HepG2 (cell line): ENCODE results near the gene MIF. TPM values are rescaled to one million over a fixed set of nuclear protein-coding genes. Genes with fewer than 3 reads are reported as not detected.

Experiments
- ATAC-seq: fragments of 200-7000 bp; cut with Tn5 transposase; 3 replicates; pipeline ENCODE4 v1.9.1; 2020; ENCODE audit warnings: mild to moderate bottlenecking, moderate library complexity
- BruUV-seq: library from RNA; stranded (reverse); fragments of 400-500 nt; replicated peaks from 2 replicates; lab custom pipeline; 2021; lab: Mats Ljungman, UMichigan
- CTCF ChIA-PET: fragments of 300-600 bp; formaldehyde crosslinking; extraction: SDS; loops from one replicate; lab custom pipeline; 2021; ENCODE audit warnings: low total read pairs, inconsistent platforms, low intra/inter-chr PET ratio; lab: Yijun Ruan, JAX
- POLR2A ChIA-PET: fragments of 350-600 bp; sonication (Branson Sonifier 250); formaldehyde crosslinking; loops from one replicate; lab custom pipeline; 2020; ENCODE audit warnings: antibody characterized with exemption, inconsistent platforms; lab: Yijun Ruan, JAX
- DNase-seq: peaks from one replicate; pipeline ENCODE4 v3.0.0-alpha.2; 2015; ENCODE audit warnings: low spot score
- FAIRE-seq: peaks from 3 replicates; lab custom pipeline; 2011; peaks lifted over from hg19 to GRCh38; lab: Jason Lieb, UNC
- H2AFZ ChIP-seq: one replicate; pipeline ENCODE4 v1.6.1; 2011; ENCODE audit warnings: low read length, inconsistent platforms
- H3K27ac ChIP-seq: fragments of 300-600 bp; 3 replicates; pipeline ENCODE4 v1.8.0; 2011; ENCODE audit warnings: mixed run types, mild to moderate bottlenecking, mixed read lengths, low read length, inconsistent platforms; ENCODE audit not compliant: insufficient read depth; ENCODE audit errors: extremely low read length
- H3K27me3 ChIP-seq, 2 experiments: fragments of 200-600 bp in 1 of 2; 2 replicates in 1 of 2; 3 replicates in 1 of 2; pipeline versions ENCODE4 v1.6.0 to v1.8.0; 2011; ENCODE audit warnings: low read length in 2 of 2, mild to moderate bottlenecking in 2 of 2, moderate library complexity in 2 of 2, inconsistent platforms in 1 of 2; ENCODE audit not compliant: insufficient read depth in 2 of 2, control insufficient read depth in 1 of 2
- H3K36me3 ChIP-seq, 2 experiments: fragments of 200-600 bp in 1 of 2; replicated peaks in 1 of 2; 2 replicates in 1 of 2; 3 replicates in 1 of 2; pipeline versions ENCODE4 v1.5.1 to v1.8.0; 2011; ENCODE audit warnings: low read length in 2 of 2, inconsistent platforms in 1 of 2; ENCODE audit not compliant: insufficient read depth in 2 of 2, control insufficient read depth in 1 of 2
- H3K4me1 ChIP-seq: 2 replicates; pipeline ENCODE4 v1.5.1; 2012; ENCODE audit warnings: low read length, inconsistent platforms; ENCODE audit not compliant: insufficient read depth
- H3K4me2 ChIP-seq: 2 replicates; pipeline ENCODE4 v1.6.0; 2011; ENCODE audit warnings: low read depth, low read length, inconsistent platforms
- H3K4me3 ChIP-seq, 3 experiments: fragments of 200-600 bp in 1 of 3; sonication (generic), shearing (Covaris generic) in 1 of 3; replicated peaks in 1 of 3; 2 replicates each; pipeline ENCODE4 v1.5.1; 2011 to 2016; ENCODE audit warnings: low read length in 3 of 3, inconsistent platforms in 2 of 3, low read depth in 2 of 3, mild to moderate bottlenecking in 2 of 3, control low read depth in 1 of 3, mixed read lengths in 1 of 3; ENCODE audit not compliant: insufficient read depth in 1 of 3
- H3K79me2 ChIP-seq: one replicate; pipeline ENCODE4 v1.6.1; 2011; ENCODE audit warnings: low read length, inconsistent platforms; ENCODE audit not compliant: insufficient read depth
- H3K9ac ChIP-seq: 2 replicates; pipeline ENCODE4 v1.6.0; 2011; ENCODE audit warnings: mild to moderate bottlenecking, low read depth, low read length, inconsistent platforms; ENCODE audit not compliant: insufficient read depth
- H3K9me3 ChIP-seq: 2 replicates; pipeline ENCODE4 v1.5.1; 2012; ENCODE audit warnings: mild to moderate bottlenecking, low read length
- H4K20me1 ChIP-seq: 2 replicates; pipeline ENCODE4 v1.6.0; 2011; ENCODE audit warnings: inconsistent platforms, mild to moderate bottlenecking, low read length, moderate library complexity; ENCODE audit not compliant: insufficient read depth
- CHCHD3 ChIP-seq: sonication (generic); formaldehyde crosslinking; IDR thresholded peaks from 2 replicates; pipeline ENCODE4 v1.8.0; 2022; ENCODE audit warnings: mild to moderate bottlenecking, missing genetic modification reagents, moderate library complexity
- KLF13 ChIP-seq: sonication (generic); formaldehyde crosslinking; IDR thresholded peaks from 2 replicates; pipeline ENCODE4 v1.4.0; 2020; ENCODE audit warnings: mild to moderate bottlenecking, missing genetic modification reagents
- MXI1 ChIP-seq: IDR thresholded peaks from 3 replicates; pipeline ENCODE4 v1.6.1; 2012; ENCODE audit warnings: low read depth, low read length, inconsistent platforms, borderline replicate concordance
- NFE2 ChIP-seq: sonication (generic); formaldehyde crosslinking; IDR thresholded peaks from 2 replicates; pipeline ENCODE4 v1.4.0; 2020; ENCODE audit warnings: missing genetic modification reagents
- NFKB2 ChIP-seq: sonication (generic); formaldehyde crosslinking; IDR thresholded peaks from 2 replicates; pipeline ENCODE4 v1.4.0; 2020; ENCODE audit warnings: missing genetic modification reagents, borderline replicate concordance
- NR1H2 ChIP-seq: sonication (generic); formaldehyde crosslinking; IDR thresholded peaks from 2 replicates; pipeline ENCODE4 v1.8.1; 2022; ENCODE audit warnings: low read depth, missing genetic modification reagents, borderline replicate concordance
- RFXAP ChIP-seq: sonication (generic); formaldehyde crosslinking; IDR thresholded peaks from 2 replicates; pipeline ENCODE4 v1.4.0; 2020; ENCODE audit warnings: missing genetic modification reagents, borderline replicate concordance
- ZMYM2 ChIP-seq: sonication (generic); formaldehyde crosslinking; IDR thresholded peaks from 2 replicates; pipeline ENCODE4 v1.8.0; 2022; ENCODE audit warnings: mild to moderate bottlenecking, missing genetic modification reagents
- ZNF256 ChIP-seq: sonication (generic); formaldehyde crosslinking; conservative IDR thresholded peaks from 2 replicates; pipeline ENCODE4 v1.4.0; 2020; ENCODE audit warnings: missing genetic modification reagents
- ZNF496 ChIP-seq: sonication (generic); formaldehyde crosslinking; IDR thresholded peaks from 2 replicates; pipeline ENCODE4 v1.8.1; 2023; ENCODE audit warnings: mild to moderate bottlenecking, moderate library complexity, missing genetic modification reagents; ENCODE audit not compliant: insufficient replicate concordance
- ZNF724P ChIP-seq: sonication (generic); formaldehyde crosslinking; IDR thresholded peaks from 2 replicates; pipeline ENCODE4 v1.8.0; 2022; ENCODE audit warnings: missing genetic modification reagents, borderline replicate concordance
- ZSCAN12 ChIP-seq: sonication (generic); formaldehyde crosslinking; IDR thresholded peaks from 2 replicates; pipeline ENCODE4 v1.9.0; 2021; ENCODE audit warnings: mild to moderate bottlenecking, missing genetic modification reagents
- ZSCAN25 ChIP-seq: sonication (generic); formaldehyde crosslinking; IDR thresholded peaks from 2 replicates; pipeline ENCODE4 v1.8.0; 2022; ENCODE audit warnings: mild to moderate bottlenecking, missing genetic modification reagents
- WGBS: methylation state at CpG from one replicate; pipeline ENCODE4 v1.1.6; 2017; ENCODE audit warnings: low lambda C conversion rate; 5-methylcytosine and 5-hydroxymethylcytosine counted together
- in situ Hi-C: cut with HindIII; loops from 2 replicates; pipeline ENCODE4 v1.10.0; 2017; ENCODE audit warnings: low pct_unique_long_range_greater_than_20kb; ENCODE audit not compliant: extremely low pct_ligation_motif_present
- intact Hi-C: fragments of 100-400 bp; cut with micrococcal nuclease; formaldehyde crosslinking; loops from one replicate; pipeline ENCODE4 v1.10.0; 2022; ENCODE audit not compliant: unreplicated experiment
- polyA plus RNA-seq, 8 experiments: library from polyadenylated mRNA; depleted of rRNA in 3 of 8; stranded (reverse) in 7 of 8; unstranded in 1 of 8; fragments of >200 nt; fragmentation: Illumina TruSeq in 4 of 8; extraction: Trizol in 4 of 8; gene quantifications; 2 replicates each; pipeline versions ENCODE4 v1.2.1 to v1.2.3, GENCODE V29; 2011 to 2016; ENCODE audit warnings: low read depth in 4 of 8, missing spikeins in 1 of 8, mixed read lengths in 1 of 8; ENCODE audit not compliant: insufficient read depth in 1 of 8
- total RNA-seq, 5 experiments: library from RNA; depleted of rRNA; stranded (reverse); fragments of >200 nt; fragmentation: Illumina TruSeq; extraction: Trizol; gene quantifications; 2 replicates each; pipeline ENCODE4 v1.2.3, GENCODE V29; 2016; ENCODE audit warnings: low read depth in 1 of 5
- TF ChIP-seq, protein P1 (sequence below): sonication (generic); formaldehyde crosslinking; IDR thresholded peaks from 2 replicates; pipeline ENCODE4 v1.4.0; 2020; ENCODE audit warnings: mild to moderate bottlenecking, missing genetic modification reagents
- TF ChIP-seq, protein P2 (sequence below): sonication (generic); formaldehyde crosslinking; IDR thresholded peaks from 2 replicates; pipeline ENCODE4 v1.4.0; 2020; ENCODE audit warnings: missing genetic modification reagents
- TF ChIP-seq, protein P3 (sequence below): sonication (generic); formaldehyde crosslinking; IDR thresholded peaks from 2 replicates; pipeline ENCODE4 v1.5.0; 2020; ENCODE audit warnings: mild to moderate bottlenecking, missing genetic modification reagents, borderline replicate concordance
- TF ChIP-seq, protein P4 (sequence below): sonication (generic); formaldehyde crosslinking; IDR thresholded peaks from 2 replicates; pipeline ENCODE4 v1.8.0; 2023; ENCODE audit warnings: mild to moderate bottlenecking, missing genetic modification reagents

MIF gene
- total and polyA plus RNA-seq, 2 of the 13 experiments (the other 11 are each of a cell fraction or from before 2014, with no cell fraction given) = 634 to 675 TPM

DNA sequence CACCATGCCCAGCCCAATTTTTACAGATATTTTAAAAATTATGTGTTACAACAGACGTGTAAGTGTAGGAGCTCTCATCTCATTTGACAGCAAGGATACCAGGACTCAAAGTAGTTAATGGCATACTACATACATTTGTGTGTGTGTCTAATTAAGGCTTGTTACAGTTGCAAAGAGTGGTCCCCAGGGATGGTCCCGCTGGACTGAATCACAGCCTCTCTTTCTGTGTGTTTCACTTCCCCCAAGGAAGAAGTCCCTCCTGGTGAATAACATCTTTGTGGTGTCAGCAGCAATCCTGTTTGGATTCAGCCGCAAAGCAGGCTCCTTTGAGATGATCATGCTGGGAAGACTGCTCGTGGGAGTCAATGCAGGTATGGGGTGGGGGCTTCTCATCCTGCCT lies 19.3 kb upstream of the MIF start:
- intact Hi-C loops (no loop called here), in situ Hi-C loops (no loop called here)
- Histone ChIP-seq H3K9ac (no peak overlapping the region), H3K79me2 (no peaks in the 10 kb centered on the region), H3K27me3 (no peaks in the 10 kb centered on the region), H3K9me3 (no peaks in the 10 kb centered on the region), H3K4me1 (no peaks in the 10 kb centered on the region), H2AFZ (no peak overlapping the region), H3K4me2 (no peak overlapping the region), H3K27ac (no peak overlapping the region), H3K4me3 (no peak overlapping the region), H3K36me3 (peaks cover 11 to 40% of the 10 kb centered on the region in 2 experiments; a peak in 4 of 5 replicates), H4K20me1 (no peaks in the 10 kb centered on the region)
- 95% methylated on average over 4 of the region's 4 CpGs for WGBS
- no peak for FAIRE-seq
- CTCF ChIA-PET = no interaction called here
- DNase-seq = no peak
- no peak for ATAC-seq
- no TSS peak for BruUV-seq
- POLR2A ChIA-PET = no interaction called here
- TF ChIP-seq NFE2 (no peak), ZNF724P (no peak), ZNF496 (CRISPR knock-in tag) (no peak), CHCHD3 (CRISPR knock-in tag) (no peak), ZSCAN12 (CRISPR knock-in tag) (no peak), ZSCAN25 (no peak), NR1H2 (CRISPR knock-in tag) (no peak), ZNF256 (no peak), RFXAP (CRISPR knock-in tag) (no peak), KLF13 (CRISPR knock-in tag) (no peak), ZMYM2 (CRISPR knock-in tag) (no peak), MXI1 (no peak), NFKB2 (CRISPR knock-in tag) (no peak)
- TF ChIP-seq, protein P1, sequence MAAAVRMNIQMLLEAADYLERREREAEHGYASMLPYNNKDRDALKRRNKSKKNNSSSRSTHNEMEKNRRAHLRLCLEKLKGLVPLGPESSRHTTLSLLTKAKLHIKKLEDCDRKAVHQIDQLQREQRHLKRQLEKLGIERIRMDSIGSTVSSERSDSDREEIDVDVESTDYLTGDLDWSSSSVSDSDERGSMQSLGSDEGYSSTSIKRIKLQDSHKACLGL (CRISPR knock-in tag) = no peak
- TF ChIP-seq, protein P2, sequence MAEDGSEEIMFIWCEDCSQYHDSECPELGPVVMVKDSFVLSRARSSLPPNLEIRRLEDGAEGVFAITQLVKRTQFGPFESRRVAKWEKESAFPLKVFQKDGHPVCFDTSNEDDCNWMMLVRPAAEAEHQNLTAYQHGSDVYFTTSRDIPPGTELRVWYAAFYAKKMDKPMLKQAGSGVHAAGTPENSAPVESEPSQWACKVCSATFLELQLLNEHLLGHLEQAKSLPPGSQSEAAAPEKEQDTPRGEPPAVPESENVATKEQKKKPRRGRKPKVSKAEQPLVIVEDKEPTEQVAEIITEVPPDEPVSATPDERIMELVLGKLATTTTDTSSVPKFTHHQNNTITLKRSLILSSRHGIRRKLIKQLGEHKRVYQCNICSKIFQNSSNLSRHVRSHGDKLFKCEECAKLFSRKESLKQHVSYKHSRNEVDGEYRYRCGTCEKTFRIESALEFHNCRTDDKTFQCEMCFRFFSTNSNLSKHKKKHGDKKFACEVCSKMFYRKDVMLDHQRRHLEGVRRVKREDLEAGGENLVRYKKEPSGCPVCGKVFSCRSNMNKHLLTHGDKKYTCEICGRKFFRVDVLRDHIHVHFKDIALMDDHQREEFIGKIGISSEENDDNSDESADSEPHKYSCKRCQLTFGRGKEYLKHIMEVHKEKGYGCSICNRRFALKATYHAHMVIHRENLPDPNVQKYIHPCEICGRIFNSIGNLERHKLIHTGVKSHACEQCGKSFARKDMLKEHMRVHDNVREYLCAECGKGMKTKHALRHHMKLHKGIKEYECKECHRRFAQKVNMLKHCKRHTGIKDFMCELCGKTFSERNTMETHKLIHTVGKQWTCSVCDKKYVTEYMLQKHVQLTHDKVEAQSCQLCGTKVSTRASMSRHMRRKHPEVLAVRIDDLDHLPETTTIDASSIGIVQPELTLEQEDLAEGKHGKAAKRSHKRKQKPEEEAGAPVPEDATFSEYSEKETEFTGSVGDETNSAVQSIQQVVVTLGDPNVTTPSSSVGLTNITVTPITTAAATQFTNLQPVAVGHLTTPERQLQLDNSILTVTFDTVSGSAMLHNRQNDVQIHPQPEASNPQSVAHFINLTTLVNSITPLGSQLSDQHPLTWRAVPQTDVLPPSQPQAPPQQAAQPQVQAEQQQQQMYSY (CRISPR knock-in tag) = no peak
- TF ChIP-seq, protein P3, sequence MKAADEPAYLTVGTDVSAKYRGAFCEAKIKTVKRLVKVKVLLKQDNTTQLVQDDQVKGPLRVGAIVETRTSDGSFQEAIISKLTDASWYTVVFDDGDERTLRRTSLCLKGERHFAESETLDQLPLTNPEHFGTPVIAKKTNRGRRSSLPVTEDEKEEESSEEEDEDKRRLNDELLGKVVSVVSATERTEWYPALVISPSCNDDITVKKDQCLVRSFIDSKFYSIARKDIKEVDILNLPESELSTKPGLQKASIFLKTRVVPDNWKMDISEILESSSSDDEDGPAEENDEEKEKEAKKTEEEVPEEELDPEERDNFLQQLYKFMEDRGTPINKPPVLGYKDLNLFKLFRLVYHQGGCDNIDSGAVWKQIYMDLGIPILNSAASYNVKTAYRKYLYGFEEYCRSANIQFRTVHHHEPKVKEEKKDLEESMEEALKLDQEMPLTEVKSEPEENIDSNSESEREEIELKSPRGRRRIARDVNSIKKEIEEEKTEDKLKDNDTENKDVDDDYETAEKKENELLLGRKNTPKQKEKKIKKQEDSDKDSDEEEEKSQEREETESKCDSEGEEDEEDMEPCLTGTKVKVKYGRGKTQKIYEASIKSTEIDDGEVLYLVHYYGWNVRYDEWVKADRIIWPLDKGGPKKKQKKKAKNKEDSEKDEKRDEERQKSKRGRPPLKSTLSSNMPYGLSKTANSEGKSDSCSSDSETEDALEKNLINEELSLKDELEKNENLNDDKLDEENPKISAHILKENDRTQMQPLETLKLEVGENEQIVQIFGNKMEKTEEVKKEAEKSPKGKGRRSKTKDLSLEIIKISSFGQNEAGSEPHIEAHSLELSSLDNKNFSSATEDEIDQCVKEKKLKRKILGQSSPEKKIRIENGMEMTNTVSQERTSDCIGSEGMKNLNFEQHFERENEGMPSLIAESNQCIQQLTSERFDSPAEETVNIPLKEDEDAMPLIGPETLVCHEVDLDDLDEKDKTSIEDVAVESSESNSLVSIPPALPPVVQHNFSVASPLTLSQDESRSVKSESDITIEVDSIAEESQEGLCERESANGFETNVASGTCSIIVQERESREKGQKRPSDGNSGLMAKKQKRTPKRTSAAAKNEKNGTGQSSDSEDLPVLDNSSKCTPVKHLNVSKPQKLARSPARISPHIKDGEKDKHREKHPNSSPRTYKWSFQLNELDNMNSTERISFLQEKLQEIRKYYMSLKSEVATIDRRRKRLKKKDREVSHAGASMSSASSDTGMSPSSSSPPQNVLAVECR = no peak
- TF ChIP-seq, protein P4, sequence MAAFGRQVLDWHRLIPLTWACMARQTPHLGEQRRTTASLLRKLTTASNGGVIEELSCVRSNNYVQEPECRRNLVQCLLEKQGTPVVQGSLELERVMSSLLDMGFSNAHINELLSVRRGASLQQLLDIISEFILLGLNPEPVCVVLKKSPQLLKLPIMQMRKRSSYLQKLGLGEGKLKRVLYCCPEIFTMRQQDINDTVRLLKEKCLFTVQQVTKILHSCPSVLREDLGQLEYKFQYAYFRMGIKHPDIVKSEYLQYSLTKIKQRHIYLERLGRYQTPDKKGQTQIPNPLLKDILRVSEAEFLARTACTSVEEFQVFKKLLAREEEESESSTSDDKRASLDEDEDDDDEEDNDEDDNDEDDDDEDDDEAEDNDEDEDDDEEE (CRISPR knock-in tag) = no peak
